ENCODE results near the gene JAK1. TPM values are rescaled to one million over a fixed set of nuclear protein-coding genes. Genes with fewer than 3 reads are reported as not detected.

JAK1 gene
- total RNA-seq, 1 experiment from 2014 or later = 27.8 TPM

- TF ChIP-seq AR (CRISPR knock-in tag; IDR thresholded peaks at IDR 0.05) (no peak), ZNF671 (CRISPR knock-in tag; IDR thresholded peaks at IDR 0.05) (no peak), ETV6 (CRISPR knock-in tag; IDR thresholded peaks at IDR 0.05) (no peak), GRHL2 (CRISPR knock-in tag; IDR thresholded peaks at IDR 0.05; ENCODE audit: insufficient replicate concordance, severe bottlenecking) (no peak), EMX1 (CRISPR knock-in tag; IDR thresholded peaks at IDR 0.05) (no peak), TP53 (CRISPR knock-in tag; IDR thresholded peaks at IDR 0.05) (no peak), ARID4B (CRISPR knock-in tag; IDR thresholded peaks at IDR 0.05; ENCODE audit: borderline replicate concordance) (no peak)
Measured at GRCh38 chr1:64880449-64880848, 85.9 kb downstream of the JAK1 start (continued).

- H3K4me1 Mint-ChIP-seq = peaks cover 11% of the 10 kb centered on the region
- ChIA-PET CTCF (no interaction called here), POLR2A (no interaction called here)
- no peaks in the 10 kb centered on the region for H3K9me3 Mint-ChIP-seq
- no peak overlapping the region for H3K4me3 Mint-ChIP-seq
- peaks cover 6% of the 10 kb centered on the region; the same call in 1 of the 2 replicates for H3K36me3 Mint-ChIP-seq
- H3K27ac Mint-ChIP-seq = no peak overlapping the region
- no peaks in the 10 kb centered on the region for H3K27me3 Mint-ChIP-seq (ENCODE audit: low read depth)
- ATAC-seq (no peak), DNase-seq (ENCODE audit: low spot score) (no peak)
- TF ChIP-seq JAZF1 (CRISPR knock-in tag; IDR thresholded peaks at IDR 0.05) (no peak), ZNF425 (CRISPR knock-in tag; conservative IDR thresholded peaks at IDR 0.05) (no peak), ZBTB43 (CRISPR knock-in tag; IDR thresholded peaks at IDR 0.05) (no peak), GRHL2 (CRISPR knock-in tag; IDR thresholded peaks at IDR 0.05; ENCODE audit: insufficient replicate concordance, severe bottlenecking) (no peak), ZNF532 (CRISPR knock-in tag; IDR thresholded peaks at IDR 0.05; ENCODE audit: borderline replicate concordance) (no peak), FOXJ3 (CRISPR knock-in tag; IDR thresholded peaks at IDR 0.05; ENCODE audit: borderline replicate concordance) (no peak), RORB (CRISPR knock-in tag; IDR thresholded peaks at IDR 0.05) (no peak), ZNF263 (CRISPR knock-in tag; IDR thresholded peaks at IDR 0.05; ENCODE audit: low read depth) (no peak), ZBTB21 (CRISPR knock-in tag; IDR thresholded peaks at IDR 0.05; ENCODE audit: borderline replicate concordance) (no peak), USF2 (CRISPR knock-in tag; IDR thresholded peaks at IDR 0.05) (no peak), RELA (CRISPR knock-in tag; IDR thresholded peaks at IDR 0.05; ENCODE audit: borderline replicate concordance) (no peak), CREB1 (CRISPR knock-in tag; IDR thresholded peaks at IDR 0.05) (no peak)
Measured at GRCh38 chr1:64878931-64879611, 87.3 kb downstream of the JAK1 start.

All from WTC11 (cell line).